Measurements from ENCODE around the gene RER1. TPM values are rescaled to one million over a fixed set of nuclear protein-coding genes. Genes with fewer than 3 reads are reported as not detected.

The RER1 gene
- total RNA-seq, 1 experiment from 2014 or later: 141 TPM

GRCh38 chr1:2412395-2412772 lies 20.7 kb downstream of the RER1 start, which contains the start of gene PEX10:
TSS of gene PEX10 (minus strand) at chr1:2412564. CDS start at chr1:2412502, 62 bp downstream.
- H3K9me3 ChIP-seq: no peaks in the 10 kb centered on the region
- CTCF ChIA-PET: interaction anchor here (0.7 to 1.8 kb wide), 3 partner anchors 126 to 217 kb away, joined by 3 to 8 read pairs (median 4); partner anchors contain the start of gene FAAP20
- Mint-ChIP-seq H3K27me3 (ENCODE audit: insufficient read depth, unreplicated experiment) (peaks cover 2% of the 10 kb centered on the region), H3K4me3 (ENCODE audit: unreplicated experiment) (peak within 1 kb of the TSS; percentile 85), H3K27ac (ENCODE audit: unreplicated experiment) (peak within 1 kb of the TSS; percentile 67), H3K4me1 (ENCODE audit: low read depth, unreplicated experiment) (peaks cover 5% of the 10 kb centered on the region), H3K9me3 (ENCODE audit: unreplicated experiment) (no peaks in the 10 kb centered on the region), H3K36me3 (ENCODE audit: insufficient read depth, unreplicated experiment) (peaks cover 24% of the 10 kb centered on the region)
- no peaks in the 10 kb centered on the region for H3K27me3 ChIP-seq (replicated peaks; ENCODE audit: control insufficient read depth, insufficient read depth, low read length)
- peak; percentile 95 to 98 for DNase-seq
- TF ChIP-seq CTCF (IDR thresholded peaks at IDR 0.05; ENCODE audit: insufficient read depth in 1 of 2, low read depth in 1 of 2, low read length in 1 of 2, severe bottlenecking in 1 of 2, unreplicated experiment in 1 of 2): no peak
- H3K36me3 ChIP-seq (ENCODE audit: control insufficient read depth, insufficient read depth, low read length): no peaks in the 10 kb centered on the region
- H3K4me1 ChIP-seq: no peaks in the 10 kb centered on the region; the same call in 1 of the 2 replicates
- peak within 1 kb of the TSS; percentile 84 for H3K4me3 ChIP-seq (ENCODE audit: low read depth, low read length)
- intact Hi-C loops (cut with micrococcal nuclease; ENCODE audit: unreplicated experiment): no loop called here
- BruUV-seq (replicated peaks): no TSS peak
- POLR2A ChIA-PET: interaction anchor here (1.0 kb wide), 3 partner anchors 21 to 134 kb away, joined by 3 to 5 read pairs (median 4); partner anchors contain the start of genes MORN1 and PANK4

GRCh38 chr1:2412773-2413494 lies 21.3 kb downstream of the RER1 start:
- H3K4me1 Mint-ChIP-seq (ENCODE audit: low read depth, unreplicated experiment): peaks cover 5% of the 10 kb centered on the region
- POLR2A ChIA-PET: interaction anchor here (0.6 to 1.0 kb wide), 5 partner anchors 22 to 172 kb away, joined by 3 to 5 read pairs (median 4); partner anchors contain the start of genes MORN1 and PANK4

More at GRCh38 chr1:2412773-2413494, 21.3 kb downstream of the RER1 start:
- Mint-ChIP-seq H3K4me3 (ENCODE audit: unreplicated experiment) (peak overlapping the region; percentile 85), H3K9me3 (ENCODE audit: unreplicated experiment) (no peaks in the 10 kb centered on the region), H3K36me3 (ENCODE audit: insufficient read depth, unreplicated experiment) (peaks cover 19% of the 10 kb centered on the region), H3K27ac (ENCODE audit: unreplicated experiment) (no peak overlapping the region), H3K27me3 (ENCODE audit: insufficient read depth, unreplicated experiment) (peaks cover 2% of the 10 kb centered on the region)
- no peak for TF ChIP-seq CTCF (IDR thresholded peaks at IDR 0.05; ENCODE audit: insufficient read depth in 1 of 2, low read depth in 1 of 2, low read length in 1 of 2, severe bottlenecking in 1 of 2, unreplicated experiment in 1 of 2)
- intact Hi-C loops (cut with micrococcal nuclease; ENCODE audit: unreplicated experiment): no loop called here
- TSS peak; percentile 54 for BruUV-seq (replicated peaks)
- Histone ChIP-seq H3K27me3 (replicated peaks; ENCODE audit: control insufficient read depth, insufficient read depth, low read length) (no peaks in the 10 kb centered on the region), H3K36me3 (ENCODE audit: control insufficient read depth, insufficient read depth, low read length) (no peaks in the 10 kb centered on the region), H3K4me3 (ENCODE audit: low read depth, low read length) (peak overlapping the region; percentile 84), H3K4me1 (no peaks in the 10 kb centered on the region; the same call in 1 of the 2 replicates), H3K9me3 (no peaks in the 10 kb centered on the region)
- CTCF ChIA-PET: interaction anchor here (0.5 to 1.8 kb wide), 3 partner anchors 21 to 218 kb away, joined by 3 to 8 read pairs (median 4); partner anchors contain the start of genes FAAP20, MORN1 and RER1
- peak; percentile 32 to 66 for DNase-seq

Data from Caco-2 (cell line).